HCT116 (cell line): ENCODE results near the gene TRIM62.

ENCODE experiments used
- CTCF ChIP-seq, 3 experiments: fragments of 200-600 bp in 1 of 3; sonication (generic) in 1 of 3; IDR thresholded peaks in 2 of 3; conservative IDR thresholded peaks in 1 of 3; 2 replicates each; pipeline ENCODE4 v1.5.1; 2012 to 2017; ENCODE audit warnings: low read depth in 2 of 3, low read length in 2 of 3, antibody characterized with exemption in 1 of 3, borderline replicate concordance in 1 of 3, control low read depth in 1 of 3, mild to moderate bottlenecking in 1 of 3, mixed read lengths in 1 of 3, mixed run types in 1 of 3, moderate library complexity in 1 of 3; ENCODE audit not compliant: insufficient read depth in 1 of 3
- EZH2phosphoT487 ChIP-seq: fragments of 200-600 bp; IDR thresholded peaks from 2 replicates; pipeline ENCODE4 v1.6.1; 2018; ENCODE audit warnings: antibody characterized with exemption, borderline replicate concordance
- JUND ChIP-seq: IDR thresholded peaks from 2 replicates; pipeline ENCODE4 v1.6.1; 2012
- POLR2AphosphoS5 ChIP-seq: IDR thresholded peaks from 2 replicates; pipeline ENCODE4 v1.6.1; 2011; ENCODE audit warnings: mild to moderate bottlenecking, low read depth, low read length, moderate library complexity
- SRF ChIP-seq: IDR thresholded peaks from 2 replicates; pipeline ENCODE4 v1.6.1; 2012; ENCODE audit warnings: low read depth
- YY1 ChIP-seq: IDR thresholded peaks from 2 replicates; pipeline ENCODE4 v1.6.1; 2011; ENCODE audit warnings: low read length, low read depth, moderate library complexity, mild to moderate bottlenecking; ENCODE audit not compliant: insufficient replicate concordance; ENCODE audit errors: extremely low read depth
- ZNF274 ChIP-seq: fragments of 200-500 bp; sonication (Bioruptor generic); IDR thresholded peaks from 2 replicates; pipeline ENCODE4 v1.6.1; 2014; ENCODE audit warnings: mild to moderate bottlenecking, low read depth, low read length, inconsistent platforms

DNA sequence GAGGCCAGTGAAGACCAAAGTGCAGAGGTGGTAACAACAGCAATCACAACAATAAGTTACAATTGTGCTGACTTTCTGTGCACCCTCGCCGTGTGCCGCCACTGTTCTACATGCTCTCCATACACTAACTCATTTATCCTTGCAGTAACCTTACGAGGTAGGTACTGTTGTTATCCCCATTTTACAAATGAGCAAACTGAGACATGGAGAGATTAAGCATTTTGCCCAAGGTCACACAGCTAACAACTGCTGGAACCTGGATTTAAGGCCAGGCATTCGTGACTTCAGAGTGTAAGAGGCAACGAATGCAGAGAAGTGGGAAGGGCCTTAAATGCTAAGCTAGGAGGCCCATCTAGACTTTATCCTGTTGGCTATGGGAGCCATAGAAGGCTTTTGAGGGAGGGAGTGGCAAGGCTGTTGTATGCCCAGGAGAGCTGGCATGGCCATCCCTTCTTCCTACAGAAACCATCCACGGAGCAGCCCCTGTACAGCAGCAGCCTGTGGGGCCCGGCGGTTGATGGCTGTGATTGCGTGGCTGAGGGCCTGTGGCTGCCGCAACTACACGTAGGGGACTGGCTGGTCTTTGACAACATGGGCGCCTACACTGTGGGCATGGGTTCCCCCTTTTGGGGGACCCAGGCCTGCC lies 64.3 kb downstream of the TRIM62 start:
- no peak for TF ChIP-seq POLR2AphosphoS5
- TF ChIP-seq CTCF (IDR thresholded peaks at IDR 0.05 in 2 of 3, conservative IDR thresholded peaks at IDR 0.05 in 1 of 3; ENCODE audit: borderline replicate concordance in 1 of 3, insufficient read depth in 1 of 3, low read depth in 2 of 3, low read length in 2 of 3), result no peak
- TF ChIP-seq SRF, result no peak
- TF ChIP-seq EZH2phosphoT487, result no peak
- TF ChIP-seq ZNF274, result no peak
- TF ChIP-seq YY1, result no peak
- no peak for TF ChIP-seq JUND
